Panc1 (cell line): ENCODE measurements around the gene IFNLR1.

Source experiments
- TF ChIP-seq, protein P1 (sequence below), 2 experiments: IDR thresholded peaks; 2 replicates each; pipeline ENCODE4 v1.6.1; 2011 to 2012; ENCODE audit warnings: low read depth in 2 of 2, control low read depth in 1 of 2, low read length in 1 of 2, mild to moderate bottlenecking in 1 of 2, moderate library complexity in 1 of 2; ENCODE audit not compliant: insufficient read depth in 1 of 2
- TF ChIP-seq, protein P2 (sequence below): fragments of 450-650 bp; IDR thresholded peaks from 2 replicates; pipeline ENCODE4 v1.5.1; 2017; ENCODE audit warnings: mild to moderate bottlenecking

DNA sequence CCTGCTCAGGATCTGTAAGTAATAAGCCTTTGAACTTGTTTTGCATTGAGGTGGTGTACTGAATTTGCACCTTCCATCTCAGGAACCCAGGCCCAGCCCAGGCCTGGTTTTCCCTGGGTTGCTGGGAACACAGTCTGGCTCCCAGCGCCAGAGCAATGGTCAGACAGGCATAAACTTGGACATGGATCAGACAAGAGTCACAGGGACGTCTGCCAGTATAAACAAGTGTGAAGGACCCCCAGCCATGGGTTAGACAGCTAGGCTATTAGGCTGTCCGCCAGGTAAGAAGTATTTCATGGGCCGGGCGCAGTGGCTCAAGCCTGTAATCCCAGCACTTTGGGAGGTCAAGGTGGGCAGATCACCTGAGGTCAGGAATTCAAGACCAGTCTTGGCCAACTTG lies 5.5 kb downstream of the IFNLR1 start:
- TF ChIP-seq, protein P1, sequence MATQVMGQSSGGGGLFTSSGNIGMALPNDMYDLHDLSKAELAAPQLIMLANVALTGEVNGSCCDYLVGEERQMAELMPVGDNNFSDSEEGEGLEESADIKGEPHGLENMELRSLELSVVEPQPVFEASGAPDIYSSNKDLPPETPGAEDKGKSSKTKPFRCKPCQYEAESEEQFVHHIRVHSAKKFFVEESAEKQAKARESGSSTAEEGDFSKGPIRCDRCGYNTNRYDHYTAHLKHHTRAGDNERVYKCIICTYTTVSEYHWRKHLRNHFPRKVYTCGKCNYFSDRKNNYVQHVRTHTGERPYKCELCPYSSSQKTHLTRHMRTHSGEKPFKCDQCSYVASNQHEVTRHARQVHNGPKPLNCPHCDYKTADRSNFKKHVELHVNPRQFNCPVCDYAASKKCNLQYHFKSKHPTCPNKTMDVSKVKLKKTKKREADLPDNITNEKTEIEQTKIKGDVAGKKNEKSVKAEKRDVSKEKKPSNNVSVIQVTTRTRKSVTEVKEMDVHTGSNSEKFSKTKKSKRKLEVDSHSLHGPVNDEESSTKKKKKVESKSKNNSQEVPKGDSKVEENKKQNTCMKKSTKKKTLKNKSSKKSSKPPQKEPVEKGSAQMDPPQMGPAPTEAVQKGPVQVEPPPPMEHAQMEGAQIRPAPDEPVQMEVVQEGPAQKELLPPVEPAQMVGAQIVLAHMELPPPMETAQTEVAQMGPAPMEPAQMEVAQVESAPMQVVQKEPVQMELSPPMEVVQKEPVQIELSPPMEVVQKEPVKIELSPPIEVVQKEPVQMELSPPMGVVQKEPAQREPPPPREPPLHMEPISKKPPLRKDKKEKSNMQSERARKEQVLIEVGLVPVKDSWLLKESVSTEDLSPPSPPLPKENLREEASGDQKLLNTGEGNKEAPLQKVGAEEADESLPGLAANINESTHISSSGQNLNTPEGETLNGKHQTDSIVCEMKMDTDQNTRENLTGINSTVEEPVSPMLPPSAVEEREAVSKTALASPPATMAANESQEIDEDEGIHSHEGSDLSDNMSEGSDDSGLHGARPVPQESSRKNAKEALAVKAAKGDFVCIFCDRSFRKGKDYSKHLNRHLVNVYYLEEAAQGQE (IDR thresholded peaks at IDR 0.05; ENCODE audit: insufficient read depth in 1 of 2, low read depth in 2 of 2, low read length in 1 of 2) = no peak
- TF ChIP-seq, protein P2, sequence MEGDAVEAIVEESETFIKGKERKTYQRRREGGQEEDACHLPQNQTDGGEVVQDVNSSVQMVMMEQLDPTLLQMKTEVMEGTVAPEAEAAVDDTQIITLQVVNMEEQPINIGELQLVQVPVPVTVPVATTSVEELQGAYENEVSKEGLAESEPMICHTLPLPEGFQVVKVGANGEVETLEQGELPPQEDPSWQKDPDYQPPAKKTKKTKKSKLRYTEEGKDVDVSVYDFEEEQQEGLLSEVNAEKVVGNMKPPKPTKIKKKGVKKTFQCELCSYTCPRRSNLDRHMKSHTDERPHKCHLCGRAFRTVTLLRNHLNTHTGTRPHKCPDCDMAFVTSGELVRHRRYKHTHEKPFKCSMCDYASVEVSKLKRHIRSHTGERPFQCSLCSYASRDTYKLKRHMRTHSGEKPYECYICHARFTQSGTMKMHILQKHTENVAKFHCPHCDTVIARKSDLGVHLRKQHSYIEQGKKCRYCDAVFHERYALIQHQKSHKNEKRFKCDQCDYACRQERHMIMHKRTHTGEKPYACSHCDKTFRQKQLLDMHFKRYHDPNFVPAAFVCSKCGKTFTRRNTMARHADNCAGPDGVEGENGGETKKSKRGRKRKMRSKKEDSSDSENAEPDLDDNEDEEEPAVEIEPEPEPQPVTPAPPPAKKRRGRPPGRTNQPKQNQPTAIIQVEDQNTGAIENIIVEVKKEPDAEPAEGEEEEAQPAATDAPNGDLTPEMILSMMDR = no peak
